GM23338 (cell line): Measurements from ENCODE around the gene BARD1. TPM values are rescaled to one million over a fixed set of nuclear protein-coding genes. Genes with fewer than 3 reads are reported as not detected.
A peak's percentile ranks its signal among the peaks of the same experiment; 100 is the strongest.

Source experiments
- ATAC-seq: fragments of 200-7000 bp; cut with Tn5 transposase; 3 replicates; pipeline ENCODE4 v1.9.1; 2020
- DNase-seq: peaks from one replicate; pipeline ENCODE4 v3.0.0-alpha.2; 2015; ENCODE audit warnings: low spot score
- H2AFZ ChIP-seq: fragments of 200-600 bp; sonication (generic); 2 replicates; pipeline ENCODE4 v1.8.0; 2016; ENCODE audit warnings: antibody characterized with exemption, mild to moderate bottlenecking, moderate library complexity
- H3F3A ChIP-seq: fragments of 200-600 bp; sonication (generic); replicated peaks from 2 replicates; pipeline ENCODE4 v1.8.0; 2017; ENCODE audit warnings: antibody characterized with exemption, mixed run types, low read depth
- H3K27ac ChIP-seq: fragments of 200-600 bp; sonication (generic); 2 replicates; pipeline ENCODE4 v1.6.1; 2016; ENCODE audit warnings: low read depth
- H3K27me3 ChIP-seq: fragments of 200-600 bp; sonication (generic); 2 replicates; pipeline ENCODE4 v1.8.0; 2016; ENCODE audit warnings: mild to moderate bottlenecking, mixed run types, moderate library complexity; ENCODE audit not compliant: insufficient read depth
- H3K36me3 ChIP-seq: fragments of 200-600 bp; sonication (generic); 2 replicates; pipeline ENCODE4 v1.8.0; 2016; ENCODE audit warnings: mild to moderate bottlenecking; ENCODE audit not compliant: insufficient read depth
- H3K4me1 ChIP-seq: fragments of 200-600 bp; sonication (generic); 2 replicates; pipeline ENCODE4 v1.8.0; 2016; ENCODE audit warnings: mild to moderate bottlenecking, moderate library complexity; ENCODE audit not compliant: insufficient read depth
- H3K4me2 ChIP-seq: fragments of 200-600 bp; sonication (generic); 2 replicates; pipeline ENCODE4 v1.7.1; 2017; ENCODE audit warnings: mixed run types
- H3K4me3 ChIP-seq: fragments of 200-600 bp; sonication (generic); 2 replicates; pipeline ENCODE4 v1.6.1; 2016; ENCODE audit warnings: mixed run types
- H3K79me2 ChIP-seq: fragments of 200-600 bp; sonication (generic); replicated peaks from 2 replicates; pipeline ENCODE4 v1.8.0; 2017; ENCODE audit warnings: mild to moderate bottlenecking; ENCODE audit not compliant: insufficient read depth
- H3K9me2 ChIP-seq: fragments of 200-600 bp; sonication (generic); 2 replicates; pipeline ENCODE4 v1.8.0; 2017; ENCODE audit not compliant: insufficient read depth
- H4K20me1 ChIP-seq: fragments of 200-600 bp; sonication (generic); replicated peaks from 2 replicates; pipeline ENCODE4 v1.8.0; 2017; ENCODE audit warnings: mild to moderate bottlenecking; ENCODE audit not compliant: insufficient read depth
- H3K27ac Mint-ChIP-seq: 2 replicates; pipeline ENCODE4 v1.8.0; 2020; ENCODE audit warnings: inconsistent platforms, mild to moderate bottlenecking, moderate library complexity, mixed read lengths
- H3K27me3 Mint-ChIP-seq: 3 replicates; pipeline ENCODE4 v1.8.0; 2022; ENCODE audit warnings: low read depth, mild to moderate bottlenecking, moderate library complexity, mixed read lengths, inconsistent platforms; ENCODE audit not compliant: insufficient read depth, poor library complexity
- H3K36me3 Mint-ChIP-seq: 3 replicates; pipeline ENCODE4 v1.8.0; 2021; ENCODE audit warnings: low read depth, mild to moderate bottlenecking, inconsistent platforms, moderate library complexity, mixed read lengths
- H3K4me1 Mint-ChIP-seq: 3 replicates; pipeline ENCODE4 v1.8.0; 2020; ENCODE audit warnings: mild to moderate bottlenecking, inconsistent platforms, mixed read lengths
- H3K4me3 Mint-ChIP-seq: 3 replicates; pipeline ENCODE4 v1.8.0; 2021; ENCODE audit warnings: moderate library complexity, mild to moderate bottlenecking, inconsistent platforms, mixed read lengths
- H3K9me3 Mint-ChIP-seq: 3 replicates; pipeline ENCODE4 v1.8.0; 2020; ENCODE audit warnings: moderate library complexity, mild to moderate bottlenecking, inconsistent platforms, mixed read lengths
- CREB1 ChIP-seq: fragments of 250-450 bp; sonication (Bioruptor Pico); IDR thresholded peaks from 2 replicates; pipeline ENCODE4 v1.5.0; 2020; ENCODE audit warnings: low read depth, mild to moderate bottlenecking, moderate library complexity
- CTCF ChIP-seq, 2 experiments: fragments of 200-600 bp in 1 of 2; sonication (generic) in 1 of 2; conservative IDR thresholded peaks; 2 replicates each; pipeline versions ENCODE4 v1.5.1 to v1.6.1; 2016 to 2017; ENCODE audit warnings: antibody characterized with exemption in 2 of 2, low read depth in 2 of 2, mild to moderate bottlenecking in 2 of 2, moderate library complexity in 1 of 2
- ETS1 ChIP-seq: IDR thresholded peaks from 2 replicates; pipeline ENCODE4 v1.6.1; 2016; ENCODE audit warnings: antibody characterized with exemption
- EZH2 ChIP-seq: fragments of 200-600 bp; sonication (generic); IDR thresholded peaks from one replicate; pipeline ENCODE4 v1.8.0; 2017; ENCODE audit warnings: antibody characterized with exemption, mild to moderate bottlenecking, low read depth; ENCODE audit not compliant: unreplicated experiment
- EZH2phosphoT487 ChIP-seq: fragments of 200-600 bp; sonication (generic); IDR thresholded peaks from one replicate; pipeline ENCODE4 v1.8.1; 2018; ENCODE audit warnings: antibody characterized with exemption; ENCODE audit not compliant: unreplicated experiment
- JUNB ChIP-seq: IDR thresholded peaks from one replicate; pipeline ENCODE4 v1.6.1; 2016; ENCODE audit warnings: antibody characterized with exemption; ENCODE audit not compliant: unreplicated experiment
- NANOG ChIP-seq: IDR thresholded peaks from 2 replicates; pipeline ENCODE4 v1.6.1; 2016; ENCODE audit warnings: antibody characterized with exemption, borderline replicate concordance
- POLR2AphosphoS5 ChIP-seq: IDR thresholded peaks from 2 replicates; pipeline ENCODE4 v1.6.1; 2016; ENCODE audit warnings: antibody characterized with exemption, low read depth
- REST ChIP-seq: IDR thresholded peaks from one replicate; pipeline ENCODE4 v1.6.1; 2018; ENCODE audit warnings: antibody characterized with exemption; ENCODE audit not compliant: unreplicated experiment
- STAT1 ChIP-seq: IDR thresholded peaks from one replicate; pipeline ENCODE4 v1.6.1; 2016; ENCODE audit warnings: antibody characterized with exemption; ENCODE audit not compliant: unreplicated experiment
- ZNF114 ChIP-seq: fragments of 250-450 bp; sonication (Bioruptor Pico); IDR thresholded peaks from 2 replicates; pipeline ENCODE4 v1.5.0; 2020; ENCODE audit warnings: mild to moderate bottlenecking, moderate library complexity
- ZNF331 ChIP-seq: fragments of 250-450 bp; sonication (Bioruptor Pico); IDR thresholded peaks from 2 replicates; pipeline ENCODE4 v1.5.0; 2020; ENCODE audit warnings: low read depth, mild to moderate bottlenecking, moderate library complexity
- ZNF462 ChIP-seq: fragments of 250-450 bp; sonication (Bioruptor Pico); IDR thresholded peaks from 2 replicates; pipeline ENCODE4 v1.5.0; 2020; ENCODE audit warnings: mild to moderate bottlenecking, moderate library complexity
- polyA plus RNA-seq: library from polyadenylated mRNA; unstranded; fragments of >200 nt; fragmentation: Nextera tagmentation; extraction: Ambion mirVana; gene quantifications from 2 replicates; pipeline ENCODE4 v1.2.1, GENCODE V29; 2016
- total RNA-seq: library from RNA; depleted of rRNA; stranded (reverse); fragments of >200 nt; shearing (Covaris generic); gene quantifications from 2 replicates; pipeline ENCODE4 v1.2.3, GENCODE V29; 2014

Gene BARD1
- total and polyA plus RNA-seq, 2 experiments from 2014 or later, result 33.9 to 61.0 TPM

GRCh38 chr2:214706986-214707385 lies 102.5 kb downstream of the BARD1 start:
- H3F3A ChIP-seq, result no peaks in the 10 kb centered on the region
- peaks cover 21% of the 10 kb centered on the region for H3K4me1 Mint-ChIP-seq
- H3K4me3 Mint-ChIP-seq, result no peak overlapping the region
- peaks cover 21% of the 10 kb centered on the region for H3K4me1 ChIP-seq
- no peak overlapping the region for H2AFZ ChIP-seq
- H3K27ac Mint-ChIP-seq, result peak overlapping the region; percentile 92
- H3K36me3 ChIP-seq, result no peaks in the 10 kb centered on the region
- peak; percentile 81 for ATAC-seq
- no peak overlapping the region for H3K4me3 ChIP-seq
- no peaks in the 10 kb centered on the region for H3K27me3 Mint-ChIP-seq
- peak overlapping the region; percentile 76; the same call in 1 of the 2 replicates for H3K27ac ChIP-seq
- no peaks in the 10 kb centered on the region for H4K20me1 ChIP-seq
- no peaks in the 10 kb centered on the region for H3K27me3 ChIP-seq
- peak; percentile 65 for DNase-seq
- no peaks in the 10 kb centered on the region; the same call in 1 of the 3 replicates for H3K9me3 Mint-ChIP-seq
- peak overlapping the region; percentile 54 for H3K4me2 ChIP-seq
- no peaks in the 10 kb centered on the region for H3K79me2 ChIP-seq
- no peak for TF ChIP-seq REST
- TF ChIP-seq CTCF (conservative IDR thresholded peaks at IDR 0.05; ENCODE audit: low read depth in 2 of 2), result no peak
- TF ChIP-seq JUNB, result no peak
- TF ChIP-seq EZH2, result no peak
- no peak for TF ChIP-seq STAT1
- TF ChIP-seq CREB1 (CRISPR knock-in tag), result no peak
- TF ChIP-seq EZH2phosphoT487, result no peak
- no peak for TF ChIP-seq ZNF462 (CRISPR knock-in tag)
- TF ChIP-seq ZNF114, result no peak
- no peak for TF ChIP-seq NANOG
- no peak for TF ChIP-seq POLR2AphosphoS5
- TF ChIP-seq ETS1, result no peak
- TF ChIP-seq ZNF331, result no peak
- no peaks in the 10 kb centered on the region for H3K9me2 ChIP-seq
- H3K36me3 Mint-ChIP-seq, result peaks cover 4% of the 10 kb centered on the region; the same call in 1 of the 3 replicates
